Transverse colon (tissue), 4 donors: ENCODE measurements around the gene FURIN.

Experiments used
- EP300 ChIP-seq: sonication (generic); formaldehyde crosslinking; IDR thresholded peaks from one replicate; pipeline ENCODE4 v1.6.1; 2017; ENCODE audit warnings: antibody characterized with exemption, low read depth
- POLR2A ChIP-seq: fragments of 450-650 bp; IDR thresholded peaks from one replicate; pipeline ENCODE4 v1.6.1; 2016; ENCODE audit warnings: antibody characterized with exemption, mild to moderate bottlenecking, moderate library complexity
- POLR2AphosphoS5 ChIP-seq, 3 donors: sonication (generic); formaldehyde crosslinking; IDR thresholded peaks; one replicate each; pipeline ENCODE4 v1.6.1; 2016; ENCODE audit warnings: antibody characterized with exemption in 3 of 3
- TF ChIP-seq, protein P1 (sequence below), 5 experiments: fragments of 200-600 bp in 3 of 5; fragments of 450-650 bp in 2 of 5; sonication (generic) in 3 of 5; IDR thresholded peaks; 1 replicate in 2 of 5; 2 replicates in 3 of 5; pipeline ENCODE4 v1.5.1; 2016 to 2017; ENCODE audit warnings: antibody characterized with exemption in 5 of 5, inconsistent platforms in 3 of 5, mild to moderate bottlenecking in 2 of 5, moderate library complexity in 1 of 5

- TF ChIP-seq, protein P1, sequence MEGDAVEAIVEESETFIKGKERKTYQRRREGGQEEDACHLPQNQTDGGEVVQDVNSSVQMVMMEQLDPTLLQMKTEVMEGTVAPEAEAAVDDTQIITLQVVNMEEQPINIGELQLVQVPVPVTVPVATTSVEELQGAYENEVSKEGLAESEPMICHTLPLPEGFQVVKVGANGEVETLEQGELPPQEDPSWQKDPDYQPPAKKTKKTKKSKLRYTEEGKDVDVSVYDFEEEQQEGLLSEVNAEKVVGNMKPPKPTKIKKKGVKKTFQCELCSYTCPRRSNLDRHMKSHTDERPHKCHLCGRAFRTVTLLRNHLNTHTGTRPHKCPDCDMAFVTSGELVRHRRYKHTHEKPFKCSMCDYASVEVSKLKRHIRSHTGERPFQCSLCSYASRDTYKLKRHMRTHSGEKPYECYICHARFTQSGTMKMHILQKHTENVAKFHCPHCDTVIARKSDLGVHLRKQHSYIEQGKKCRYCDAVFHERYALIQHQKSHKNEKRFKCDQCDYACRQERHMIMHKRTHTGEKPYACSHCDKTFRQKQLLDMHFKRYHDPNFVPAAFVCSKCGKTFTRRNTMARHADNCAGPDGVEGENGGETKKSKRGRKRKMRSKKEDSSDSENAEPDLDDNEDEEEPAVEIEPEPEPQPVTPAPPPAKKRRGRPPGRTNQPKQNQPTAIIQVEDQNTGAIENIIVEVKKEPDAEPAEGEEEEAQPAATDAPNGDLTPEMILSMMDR (IDR thresholded peaks at IDR 0.05) = no peak
- no peak for TF ChIP-seq POLR2A
- TF ChIP-seq POLR2AphosphoS5 (IDR thresholded peaks at IDR 0.05) = no peak
- no peak for TF ChIP-seq EP300
Observed at GRCh38 chr15:90880381-90881145, 12.2 kb downstream of the FURIN start.
